Brain microvascular endothelial cell (primary cell): ENCODE data around the gene RASL12.
A peak's percentile ranks its signal among the peaks of the same experiment; 100 is the strongest.
"Not testable (repeated sequence)": the region's sequence is repeated elsewhere in the genome, so short reads cannot be mapped to it uniquely, and the experiment has no call there.

ENCODE experiments used
- DNase-seq: peaks from one replicate; pipeline ENCODE4 v3.0.0-alpha.2; 2020
- H3K27ac ChIP-seq: fragments of 250-450 bp; sonication (Bioruptor Pico); 2 replicates; pipeline ENCODE4 v1.5.1; 2020; ENCODE audit warnings: mild to moderate bottlenecking, moderate library complexity
- H3K27me3 ChIP-seq: fragments of 250-450 bp; sonication (Bioruptor Pico); replicated peaks from 2 replicates; pipeline ENCODE4 v1.5.1; 2020; ENCODE audit warnings: mild to moderate bottlenecking
- H3K36me3 ChIP-seq: fragments of 250-450 bp; sonication (Bioruptor Pico); replicated peaks from 2 replicates; pipeline ENCODE4 v1.5.1; 2020; ENCODE audit warnings: mild to moderate bottlenecking
- H3K4me3 ChIP-seq: 2 replicates; pipeline ENCODE4 v1.5.1; 2011; ENCODE audit warnings: low read depth, mild to moderate bottlenecking, control low read depth, low read length, moderate library complexity
- CTCF ChIP-seq: IDR thresholded peaks from 2 replicates; pipeline ENCODE4 v1.5.1; 2011; ENCODE audit warnings: low read depth, mild to moderate bottlenecking, moderate library complexity, low read length, control low read depth, inconsistent platforms; ENCODE audit errors: missing control alignments
- in situ Hi-C: cut with HindIII; loops from 2 replicates; pipeline ENCODE4 v1.10.0; 2017; ENCODE audit warnings: low sequenced_read_pairs, low pct_ligation_motif_present

Gene RASL12

GRCh38 chr15:65028338-65028737, 39.5 kb downstream of the RASL12 start:
- TF ChIP-seq CTCF = no peak
- H3K27ac ChIP-seq = no peak overlapping the region
- peak overlapping the region; percentile 86 for H3K4me3 ChIP-seq
- no peak for DNase-seq
- in situ Hi-C loops = no loop called here
- no peaks in the 10 kb centered on the region for H3K27me3 ChIP-seq
- peaks cover 5% of the 10 kb centered on the region for H3K36me3 ChIP-seq

GRCh38 chr15:65027593-65027992, 40.2 kb downstream of the RASL12 start:
- no peak overlapping the region for H3K4me3 ChIP-seq
- no peak for DNase-seq
- no peak for TF ChIP-seq CTCF
- H3K27ac ChIP-seq = no peak overlapping the region
- peaks cover 5% of the 10 kb centered on the region for H3K36me3 ChIP-seq
- H3K27me3 ChIP-seq = no peaks in the 10 kb centered on the region
- in situ Hi-C loops = no loop called here

GRCh38 chr15:65026756-65027155, 41.0 kb downstream of the RASL12 start:
- no peak for DNase-seq
- in situ Hi-C loops = no loop called here
- no peak for TF ChIP-seq CTCF
- H3K4me3 ChIP-seq = no peak overlapping the region
- H3K36me3 ChIP-seq = peaks cover 5% of the 10 kb centered on the region
- no peak overlapping the region for H3K27ac ChIP-seq
- H3K27me3 ChIP-seq = no peaks in the 10 kb centered on the region

GRCh38 chr15:65021488-65021887, 46.3 kb downstream of the RASL12 start:
- no peak for TF ChIP-seq CTCF
- Histone ChIP-seq H3K36me3 (peaks cover 12% of the 10 kb centered on the region), H3K27me3 (no peaks in the 10 kb centered on the region), H3K4me3 (no peak overlapping the region), H3K27ac (no peak overlapping the region)
- in situ Hi-C loops = no loop called here
- no peak for DNase-seq

GRCh38 chr15:65020419-65020818, 47.4 kb downstream of the RASL12 start:
- Histone ChIP-seq H3K36me3 (peaks cover 15% of the 10 kb centered on the region), H3K4me3 (no peak overlapping the region), H3K27me3 (no peaks in the 10 kb centered on the region), H3K27ac (no peak overlapping the region)
- DNase-seq = no peak
- no peak for TF ChIP-seq CTCF
- in situ Hi-C loops = no loop called here

- peaks cover 19% of the 10 kb centered on the region for H3K36me3 ChIP-seq
- H3K4me3 ChIP-seq, in situ Hi-C loops, H3K27me3 ChIP-seq, DNase-seq, H3K27ac ChIP-seq: not testable (repeated sequence)
Measured at GRCh38 chr15:65011198-65011597, 56.6 kb downstream of the RASL12 start.
